ENCODE results near the gene CAPN2. TPM values are rescaled to one million over a fixed set of nuclear protein-coding genes. Genes with fewer than 3 reads are reported as not detected.

CAPN2 gene
- total RNA-seq, 4 donors from 2014 or later: 33.6 to 87.6 (median 44.0) TPM

- Histone ChIP-seq H3K9me3 (no peaks in the 10 kb centered on the region), H3K4me1 (peaks cover 45% of the 10 kb centered on the region), H3K4me3 (no peak overlapping the region), H3K36me3 (peaks cover 32% of the 10 kb centered on the region), H3K27ac (peak overlapping the region; percentile 57), H3K27me3 (no peaks in the 10 kb centered on the region)
- 78% methylated on average over 5 of the region's 5 CpGs for WGBS
- DNase-seq (ENCODE audit: low spot score in 2 of 2): no peak
- TF ChIP-seq CTCF (IDR thresholded peaks at IDR 0.05) (no peak), EP300 (IDR thresholded peaks at IDR 0.05) (no peak), POLR2AphosphoS5 (IDR thresholded peaks at IDR 0.05) (no peak), POLR2A (IDR thresholded peaks at IDR 0.05) (no peak)
Observed at GRCh38 chr1:223721658-223722607, 9.6 kb downstream of the CAPN2 start.

GRCh38 chr1:223723351-223723904 is 11.1 kb downstream of the CAPN2 start:
- Histone ChIP-seq H3K27me3 (no peaks in the 10 kb centered on the region), H3K4me1 (peaks cover 41% of the 10 kb centered on the region), H3K9me3 (no peaks in the 10 kb centered on the region), H3K27ac (no peak overlapping the region), H3K4me3 (no peak overlapping the region), H3K36me3 (peaks cover 23% of the 10 kb centered on the region)
- DNase-seq (ENCODE audit: low spot score in 2 of 2): no peak
- TF ChIP-seq POLR2A (IDR thresholded peaks at IDR 0.05) (no peak), CTCF (IDR thresholded peaks at IDR 0.05) (no peak), POLR2AphosphoS5 (IDR thresholded peaks at IDR 0.05) (no peak), EP300 (IDR thresholded peaks at IDR 0.05) (no peak)
- WGBS: 91% methylated on average over 6 of the region's 6 CpGs

- 93% methylated on average over 4 of the region's 4 CpGs for WGBS
- Histone ChIP-seq H3K4me3 (no peak overlapping the region), H3K4me1 (peaks cover 41% of the 10 kb centered on the region), H3K9me3 (no peaks in the 10 kb centered on the region), H3K36me3 (peaks cover 14% of the 10 kb centered on the region), H3K27me3 (no peaks in the 10 kb centered on the region), H3K27ac (no peak overlapping the region)
- TF ChIP-seq CTCF (IDR thresholded peaks at IDR 0.05) (no peak), EP300 (IDR thresholded peaks at IDR 0.05) (no peak), POLR2A (IDR thresholded peaks at IDR 0.05) (no peak), POLR2AphosphoS5 (IDR thresholded peaks at IDR 0.05) (no peak)
- no peak for DNase-seq (ENCODE audit: low spot score in 2 of 2)
Observed at GRCh38 chr1:223724376-223724775, 12.0 kb downstream of the CAPN2 start.

- Histone ChIP-seq H3K4me3 (no peak overlapping the region), H3K4me1 (peaks cover 38% of the 10 kb centered on the region), H3K36me3 (peaks cover 7% of the 10 kb centered on the region), H3K27me3 (no peaks in the 10 kb centered on the region), H3K9me3 (no peaks in the 10 kb centered on the region), H3K27ac (peak overlapping the region; percentile 58)
- 74% methylated on average over 8 of the region's 8 CpGs for WGBS
- TF ChIP-seq EP300 (IDR thresholded peaks at IDR 0.05): no peak
- no peak for TF ChIP-seq POLR2A (IDR thresholded peaks at IDR 0.05)
- TF ChIP-seq POLR2AphosphoS5 (IDR thresholded peaks at IDR 0.05): no peak
- no peak for TF ChIP-seq CTCF (IDR thresholded peaks at IDR 0.05)
- no peak for DNase-seq (ENCODE audit: low spot score in 2 of 2)
Observed at GRCh38 chr1:223725578-223725977, 13.2 kb downstream of the CAPN2 start.

GRCh38 chr1:223726380-223727001 is 14.2 kb downstream of the CAPN2 start:
- Histone ChIP-seq H3K4me3 (no peak overlapping the region), H3K4me1 (peaks cover 38% of the 10 kb centered on the region), H3K9me3 (no peaks in the 10 kb centered on the region), H3K27ac (peak overlapping the region; percentile 58), H3K36me3 (no peaks in the 10 kb centered on the region), H3K27me3 (no peaks in the 10 kb centered on the region)
- TF ChIP-seq POLR2AphosphoS5 (IDR thresholded peaks at IDR 0.05) (peak in 1 of 3 donors; percentile 10), CTCF (IDR thresholded peaks at IDR 0.05) (no peak)
- DNase-seq (ENCODE audit: low spot score in 2 of 2): peak; percentile 89 to 90
- 36% methylated on average over 9 of the region's 9 CpGs for WGBS

Data from suprapubic skin (tissue), 4 donors.